GM12878 (cell line): ENCODE data around the gene CNPY2. TPM values are rescaled to one million over a fixed set of nuclear protein-coding genes. Genes with fewer than 3 reads are reported as not detected.

Source experiments
- BCL11A ChIP-seq: IDR thresholded peaks from 2 replicates; pipeline ENCODE4 v1.6.1; 2011; ENCODE audit warnings: low read depth, low read length
- BCLAF1 ChIP-seq: fragments of 450-650 bp; IDR thresholded peaks from 2 replicates; pipeline ENCODE4 v1.6.1; 2017; ENCODE audit warnings: antibody characterized with exemption, mild to moderate bottlenecking, moderate library complexity
- BRCA1 ChIP-seq: IDR thresholded peaks from 2 replicates; pipeline ENCODE4 v1.6.1; 2011; ENCODE audit warnings: low read depth, low read length, improper control_type of control experiment
- CBFB ChIP-seq: IDR thresholded peaks from 2 replicates; pipeline ENCODE4 v1.6.1; 2016; ENCODE audit warnings: antibody characterized with exemption, low read depth
- CBX5 ChIP-seq: sonication (generic); IDR thresholded peaks from 2 replicates; pipeline ENCODE4 v1.6.1; 2016; ENCODE audit warnings: low read depth, moderate library complexity, mild to moderate bottlenecking, inconsistent platforms
- CHD2 ChIP-seq: IDR thresholded peaks from 2 replicates; pipeline ENCODE4 v1.6.1; 2011; ENCODE audit warnings: low read depth, low read length, improper control_type of control experiment, borderline replicate concordance
- CTCF ChIP-seq, 3 experiments: IDR thresholded peaks in 2 of 3; conservative IDR thresholded peaks in 1 of 3; 2 replicates each; pipeline ENCODE4 v1.5.1; 2011; ENCODE audit warnings: low read depth in 3 of 3, low read length in 3 of 3, mild to moderate bottlenecking in 3 of 3, control low read depth in 2 of 3, moderate library complexity in 2 of 3, inconsistent platforms in 1 of 3, mixed read lengths in 1 of 3; ENCODE audit not compliant: control insufficient read depth in 2 of 3, insufficient read depth in 1 of 3; ENCODE audit errors: extremely low read depth in 1 of 3
- DPF2 ChIP-seq: fragments of 450-650 bp; IDR thresholded peaks from 2 replicates; pipeline ENCODE4 v1.6.1; 2017; ENCODE audit warnings: mild to moderate bottlenecking
- EP300 ChIP-seq, 2 experiments: fragments of 150-350 bp in 1 of 2; IDR thresholded peaks; 2 replicates each; pipeline ENCODE4 v1.6.1; 2011 to 2012; ENCODE audit warnings: low read depth in 2 of 2, low read length in 2 of 2, borderline replicate concordance in 1 of 2, improper control_type of control experiment in 1 of 2, inconsistent platforms in 1 of 2; ENCODE audit not compliant: control insufficient read depth in 1 of 2
- HDAC2 ChIP-seq: fragments of 200-600 bp; sonication (generic); IDR thresholded peaks from 2 replicates; pipeline ENCODE4 v1.6.1; 2017
- HDGF ChIP-seq: fragments of 450-650 bp; IDR thresholded peaks from 2 replicates; pipeline ENCODE4 v1.6.1; 2016; ENCODE audit warnings: antibody characterized with exemption
- HSF1 ChIP-seq: fragments of 150-350 bp; IDR thresholded peaks from 2 replicates; pipeline ENCODE4 v1.6.1; 2014; ENCODE audit warnings: mild to moderate bottlenecking, low read depth, low read length
- MEF2B ChIP-seq: fragments of 450-650 bp; IDR thresholded peaks from 2 replicates; pipeline ENCODE4 v1.6.1; 2018; ENCODE audit warnings: mild to moderate bottlenecking, moderate library complexity; ENCODE audit not compliant: partially characterized antibody, poor library complexity, severe bottlenecking
- NFYB ChIP-seq: IDR thresholded peaks from 2 replicates; pipeline ENCODE4 v1.6.1; 2011; ENCODE audit warnings: low read depth, mild to moderate bottlenecking, low read length, improper control_type of control experiment, moderate library complexity; ENCODE audit not compliant: insufficient read depth
- NR2C1 ChIP-seq: fragments of 450-650 bp; IDR thresholded peaks from 2 replicates; pipeline ENCODE4 v1.6.1; 2017; ENCODE audit warnings: antibody characterized with exemption, mild to moderate bottlenecking, moderate library complexity
- NR2C2 ChIP-seq: IDR thresholded peaks from 2 replicates; pipeline ENCODE4 v1.6.1; 2011; ENCODE audit warnings: borderline replicate concordance, low read depth; ENCODE audit not compliant: control insufficient read depth, insufficient read length
- NRF1 ChIP-seq: conservative IDR thresholded peaks from 2 replicates; pipeline ENCODE4 v1.6.1; 2011; ENCODE audit warnings: mild to moderate bottlenecking, low read depth, low read length, improper control_type of control experiment
- SP1 ChIP-seq: IDR thresholded peaks from one replicate; pipeline ENCODE4 v1.6.1; 2011; ENCODE audit warnings: low read depth, low read length
- STAT3 ChIP-seq: IDR thresholded peaks from 2 replicates; pipeline ENCODE4 v1.6.1; 2011; ENCODE audit warnings: low read depth, low read length, improper control_type of control experiment
- SUZ12 ChIP-seq: fragments of 200-600 bp; sonication (generic); IDR thresholded peaks from one replicate; pipeline ENCODE4 v1.6.1; 2018; ENCODE audit warnings: antibody characterized with exemption, mild to moderate bottlenecking; ENCODE audit not compliant: unreplicated experiment
- TBL1XR1 ChIP-seq: IDR thresholded peaks from 2 replicates; pipeline ENCODE4 v1.6.1; 2012; ENCODE audit warnings: low read depth, low read length, improper control_type of control experiment
- YBX1 ChIP-seq: fragments of 450-650 bp; IDR thresholded peaks from 2 replicates; pipeline ENCODE4 v1.6.1; 2016; ENCODE audit warnings: antibody characterized with exemption
- ZBED1 ChIP-seq: IDR thresholded peaks from 2 replicates; pipeline ENCODE4 v1.6.1; 2016; ENCODE audit warnings: borderline replicate concordance
- ZNF622 ChIP-seq: fragments of 450-650 bp; IDR thresholded peaks from 2 replicates; pipeline ENCODE4 v1.6.1; 2017; ENCODE audit warnings: mild to moderate bottlenecking, inconsistent platforms
- polyA plus RNA-seq, 11 experiments: library from polyadenylated mRNA; depleted of rRNA in 4 of 11; unstranded in 6 of 11; stranded (reverse) in 5 of 11; fragments of >200 nt; fragmentation: Nextera tagmentation in 4 of 11; fragmentation: Illumina TruSeq in 1 of 11; extraction: Ambion mirVana in 4 of 11; extraction: Trizol in 1 of 11; gene quantifications; 1 replicate in 1 of 11; 2 replicates in 10 of 11; pipeline versions ENCODE4 v1.2.1 to v1.2.3, GENCODE V29; 2011 to 2016; ENCODE audit warnings: inconsistent platforms in 2 of 11, missing spikeins in 2 of 11, low read depth in 1 of 11
- total RNA-seq, 4 experiments: library from RNA; depleted of rRNA in 3 of 4; stranded (reverse); fragments of >200 nt in 3 of 4; fragmentation: Illumina TruSeq in 1 of 4; extraction: Trizol in 1 of 4; gene quantifications; 2 replicates each; pipeline versions ENCODE4 v1.2.1 to v1.2.3, GENCODE V29; 2013 to 2021

Gene CNPY2
- total and polyA plus RNA-seq, 10 of the 15 experiments (the other 5 are each of a cell fraction or from before 2014, with no cell fraction given), result 25.0 to 276 (median 87.8) TPM

GRCh38 chr12:56359851-56360767, 44.3 kb upstream of the CNPY2 start, which contains the start of gene STAT2 (continued):
- TF ChIP-seq HSF1, result peak; percentile 74; the same call in 1 of the 2 replicates
- peak; percentile 47; the same call in 1 of the 2 replicates for TF ChIP-seq NR2C1
- TF ChIP-seq BCLAF1, result no peak
- no peak for TF ChIP-seq CTCF (IDR thresholded peaks at IDR 0.05 in 2 of 3, conservative IDR thresholded peaks at IDR 0.05 in 1 of 3; ENCODE audit: control insufficient read depth in 2 of 3, extremely low read depth in 1 of 3, insufficient read depth in 1 of 3, low read depth in 3 of 3, low read length in 3 of 3)
- TF ChIP-seq NR2C2, result no peak
- TF ChIP-seq BRCA1, result no peak
- no peak for TF ChIP-seq YBX1
- TF ChIP-seq EP300 (IDR thresholded peaks at IDR 0.05; ENCODE audit: borderline replicate concordance in 1 of 2, control insufficient read depth in 1 of 2, low read depth in 2 of 2, low read length in 2 of 2), result no peak
- no peak for TF ChIP-seq DPF2
- peak; percentile 84; the same call in 1 of the 2 replicates for TF ChIP-seq ZBED1
- 0 out of 2 replicates have a peak, but pooled peaks have one; percentile 20 for TF ChIP-seq STAT3
- TF ChIP-seq TBL1XR1, result no peak
- no peak for TF ChIP-seq HDAC2
- peak; percentile 85 for TF ChIP-seq CHD2
- TF ChIP-seq CBX5, result no peak
- TF ChIP-seq SP1, result peak; percentile 90
- no peak for TF ChIP-seq CBFB
- TF ChIP-seq NRF1, result 0 out of 2 replicates have a peak, but pooled peaks have one; percentile 21
- TF ChIP-seq NFYB, result peak; percentile 89
- no peak for TF ChIP-seq ZNF622
- no peak for TF ChIP-seq SUZ12
- no peak for TF ChIP-seq MEF2B
- peak; percentile 95; the same call in 1 of the 2 replicates for TF ChIP-seq HDGF
- TF ChIP-seq BCL11A, result peak; percentile 48; the same call in 1 of the 2 replicates
